ENCODE measurements around the gene LRMDA.

Gene LRMDA

DNA sequence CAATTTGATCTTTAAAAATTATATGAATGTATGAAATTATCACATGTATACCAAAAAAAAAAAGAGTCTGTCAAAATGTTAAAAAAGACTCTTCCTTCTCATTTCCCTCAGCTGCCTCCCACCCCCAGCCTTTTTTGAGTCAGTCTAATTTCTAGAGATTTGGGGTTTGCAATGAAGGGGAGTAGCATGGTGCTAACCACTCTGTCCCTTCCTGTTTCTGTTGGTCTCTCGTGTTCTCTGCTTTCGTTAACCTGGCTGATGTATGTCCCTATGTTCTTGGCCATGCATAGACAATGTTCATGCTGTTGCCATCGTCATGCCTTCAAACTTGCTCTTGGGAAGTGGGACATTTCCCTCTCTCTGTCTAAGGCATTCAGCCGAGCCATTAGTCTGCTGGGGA is 474.1 kb downstream of the LRMDA start:
- no peak for DNase-seq (ENCODE audit: low read depth, low spot score)

DNA sequence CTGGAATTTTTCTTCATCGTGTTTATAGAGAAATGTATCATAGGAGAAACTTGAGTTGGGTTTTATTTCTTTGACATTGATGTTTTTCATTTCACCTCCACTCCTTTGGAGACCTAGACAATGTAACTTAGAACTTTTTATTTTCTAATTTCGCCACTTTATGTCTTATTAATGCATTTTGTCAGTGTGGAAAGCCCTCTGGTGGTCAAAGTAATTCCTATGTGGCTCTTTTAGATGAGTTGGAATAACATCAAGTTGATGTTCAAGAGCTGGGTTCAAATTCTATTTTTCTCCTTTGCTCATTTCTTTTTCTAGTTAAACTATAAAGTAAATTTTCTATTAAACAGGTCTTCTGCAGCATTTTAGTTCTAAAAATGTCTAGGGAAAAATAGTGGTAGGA is 478.6 kb downstream of the LRMDA start:
- DNase-seq (ENCODE audit: low read depth, low spot score) = no peak

DNA sequence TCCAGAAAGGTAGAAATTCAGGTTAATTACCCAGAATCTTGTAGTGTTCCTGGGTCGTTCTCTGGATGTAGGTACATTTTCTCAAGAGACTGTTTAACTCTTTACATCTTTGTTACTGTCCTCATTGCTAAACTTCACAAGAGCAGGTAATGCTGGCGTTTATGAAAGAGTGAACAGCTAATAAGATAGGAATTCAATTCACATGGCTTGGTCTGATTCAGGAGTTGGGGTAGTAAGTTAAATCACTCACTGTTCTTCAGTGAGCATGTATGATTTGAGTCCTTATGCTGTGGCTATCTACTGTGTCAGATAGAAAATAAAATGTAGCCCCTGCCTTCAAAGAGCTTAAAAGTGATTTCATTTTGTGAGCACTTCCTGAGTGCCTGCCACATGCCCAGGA is 480.0 kb downstream of the LRMDA start:
- no peak for DNase-seq (ENCODE audit: low read depth, low spot score)

DNA sequence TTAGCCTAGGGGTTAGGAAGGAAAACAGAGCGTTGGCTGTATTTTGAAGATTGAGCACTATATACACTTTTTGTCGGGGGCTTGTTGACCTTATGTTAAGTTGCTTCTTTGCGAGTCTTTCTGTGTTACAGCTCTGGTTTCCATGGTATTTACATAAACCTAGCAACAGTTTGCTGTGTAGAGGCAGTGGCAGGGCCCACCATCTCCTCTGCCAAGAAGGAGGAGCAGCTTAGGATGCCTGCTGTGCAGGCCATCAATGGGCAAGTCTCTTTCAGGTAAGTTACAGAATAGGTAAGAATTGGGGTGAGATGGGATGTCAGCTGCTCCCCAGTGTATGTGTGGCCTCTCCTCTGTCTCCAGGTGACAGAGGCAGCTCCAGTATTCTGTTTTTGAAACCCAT is 485.5 kb downstream of the LRMDA start:
- DNase-seq (ENCODE audit: low read depth, low spot score) = no peak

DNA sequence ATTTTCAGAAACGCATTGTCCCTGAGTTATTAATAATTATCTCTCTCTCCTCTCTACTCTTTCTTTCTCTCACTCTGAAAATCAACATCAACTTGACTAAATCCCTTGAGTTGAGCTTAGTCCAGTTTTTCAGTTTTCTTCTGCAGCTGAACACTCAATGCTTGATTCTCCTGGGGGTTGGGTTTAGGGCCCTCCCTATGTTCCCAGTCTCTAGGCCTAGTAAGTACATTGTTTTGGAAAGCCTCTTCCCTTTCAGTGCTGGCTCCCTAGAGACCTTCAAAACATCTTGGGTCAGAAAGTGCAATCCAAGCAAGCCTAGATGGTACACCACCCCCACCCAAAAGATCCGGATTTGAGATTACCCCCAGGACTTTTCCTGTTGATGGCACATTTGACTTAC is 488.5 kb downstream of the LRMDA start:
- no peak for DNase-seq (ENCODE audit: low read depth, low spot score)

DNA sequence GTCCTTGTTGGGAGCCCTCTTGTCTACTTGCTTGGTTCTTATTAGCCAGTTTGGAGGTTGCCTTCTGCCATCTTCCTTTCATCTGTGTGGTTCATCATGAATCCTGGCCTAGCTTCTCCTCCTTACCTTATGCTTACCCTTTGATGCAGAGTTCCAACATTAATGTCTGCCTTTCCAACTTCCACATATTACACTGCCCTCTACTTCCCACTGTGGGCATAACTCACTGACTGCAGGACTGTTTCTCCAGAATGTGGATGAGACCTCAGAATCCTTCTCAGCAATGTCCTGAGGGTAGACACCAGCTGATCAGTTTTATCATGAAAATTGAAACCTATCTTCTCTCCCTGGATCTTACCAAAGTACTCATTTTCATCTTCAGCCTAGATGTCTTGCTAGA is 491.0 kb downstream of the LRMDA start:
- no peak for DNase-seq (ENCODE audit: low read depth, low spot score)

DNA sequence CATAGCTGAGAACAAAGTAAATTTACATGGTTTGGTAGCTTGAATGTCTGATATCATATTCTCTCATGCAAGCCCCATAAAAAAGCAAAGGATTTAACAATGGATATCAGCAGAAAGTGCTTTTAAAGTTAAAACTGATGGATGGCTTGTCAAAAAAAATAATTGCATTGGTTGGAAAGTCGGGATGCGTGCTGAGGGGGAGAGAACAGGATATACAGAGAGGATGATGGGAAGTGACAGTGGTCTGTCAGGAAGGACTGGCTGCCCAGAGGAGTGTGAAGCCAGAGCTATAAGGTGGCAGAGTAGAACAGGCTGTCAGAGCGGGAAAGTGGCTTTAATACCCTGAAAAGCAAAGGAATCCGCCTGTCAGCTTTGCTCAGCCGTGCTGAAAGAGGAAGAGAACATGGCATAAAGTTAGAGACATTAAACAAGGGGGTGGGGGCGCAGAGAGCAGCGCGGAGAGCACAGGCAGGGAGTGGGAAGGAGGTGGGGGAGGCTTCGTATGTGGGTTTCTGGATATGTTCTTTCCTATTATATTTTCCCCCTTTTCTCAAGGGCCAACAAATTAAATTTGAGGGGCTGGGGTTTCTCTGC is 493.0 kb downstream of the LRMDA start:
- no peak for DNase-seq (ENCODE audit: low read depth, low spot score)

DNA sequence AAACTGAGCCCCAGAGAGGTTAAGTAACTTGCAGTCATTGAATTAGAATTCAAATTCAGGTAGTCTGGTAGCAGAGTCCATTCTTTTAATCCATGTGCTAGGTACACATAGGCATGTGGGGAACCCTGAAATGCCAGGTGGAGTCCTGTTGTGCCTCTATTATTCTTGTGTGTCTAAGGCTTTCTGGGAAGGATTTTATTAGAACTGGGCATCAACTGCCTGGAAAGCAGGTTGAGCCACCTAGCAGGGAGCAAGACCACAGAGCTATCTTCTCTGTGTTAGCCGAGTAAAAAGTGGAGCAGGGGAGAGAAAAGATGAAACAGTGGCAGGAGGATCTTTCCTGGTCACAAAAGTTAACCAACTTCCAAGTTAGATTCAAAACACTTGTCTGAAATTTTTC is 494.6 kb downstream of the LRMDA start:
- no peak for DNase-seq (ENCODE audit: low read depth, low spot score)

DNA sequence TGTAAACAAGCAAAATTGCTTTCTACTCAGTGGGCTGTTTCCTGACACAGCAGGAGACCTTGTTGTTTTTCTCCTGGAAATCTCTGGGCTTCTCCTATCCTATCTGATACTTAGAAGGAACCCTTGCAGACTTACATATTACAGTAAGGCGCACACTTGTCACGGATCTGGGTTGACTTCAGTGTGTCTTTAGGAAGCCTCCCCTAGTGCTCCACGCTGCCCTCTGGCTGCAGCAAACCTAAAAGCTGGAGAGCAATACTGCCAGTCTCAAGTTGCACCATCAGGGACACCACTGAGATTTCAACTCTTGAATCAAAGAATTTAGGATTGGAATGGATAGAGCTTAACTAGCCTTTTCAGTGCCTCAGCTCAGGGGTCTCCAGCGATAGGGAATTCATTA is 495.3 kb downstream of the LRMDA start:
- DNase-seq (ENCODE audit: low read depth, low spot score) = no peak

DNA sequence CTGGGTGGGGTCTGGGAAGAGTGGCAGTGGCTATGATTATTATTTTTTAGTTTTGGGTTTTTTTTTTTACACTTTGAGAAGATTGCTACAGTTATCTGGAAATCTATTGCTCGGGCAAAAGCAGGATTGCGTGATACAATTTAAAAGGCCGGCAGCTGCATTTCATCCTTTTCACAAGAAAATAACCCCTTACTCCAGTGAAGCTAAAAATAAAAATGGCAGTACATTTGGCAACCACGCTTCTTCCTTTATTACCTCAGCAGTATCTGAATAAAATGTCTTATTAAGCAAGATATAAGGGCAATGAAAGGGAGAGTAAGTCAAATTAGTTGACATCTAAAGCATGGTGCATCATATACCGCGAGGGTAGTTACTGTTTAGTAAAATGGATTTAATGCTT is 496.8 kb downstream of the LRMDA start:
- DNase-seq (ENCODE audit: low read depth, low spot score) = no peak

DNA sequence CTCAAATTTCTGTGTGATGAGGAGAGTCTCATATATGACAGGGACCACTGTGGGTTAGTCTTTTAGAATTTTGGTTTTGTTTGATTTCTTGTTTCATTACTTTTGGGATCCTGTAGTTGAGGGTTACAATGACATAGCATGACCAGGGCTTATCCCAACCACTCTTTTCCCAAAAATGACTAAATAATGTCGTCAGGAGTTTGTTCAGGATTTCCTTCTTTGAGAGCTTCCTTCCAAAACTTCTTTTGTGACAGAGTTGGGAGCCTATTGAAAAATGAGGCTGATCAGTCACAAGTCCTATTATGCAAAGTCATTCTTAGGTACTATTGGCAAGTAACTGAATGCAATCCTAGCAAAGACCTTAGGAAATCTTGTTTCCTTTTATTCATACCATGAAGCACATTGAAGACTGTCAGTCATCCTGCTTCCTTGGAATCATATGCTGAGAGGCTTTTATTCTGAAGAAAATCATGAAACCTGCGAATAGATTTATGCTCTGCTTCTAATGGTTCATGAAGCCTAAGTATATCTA is 498.3 kb downstream of the LRMDA start:
- no peak for DNase-seq (ENCODE audit: low read depth, low spot score)

DNA sequence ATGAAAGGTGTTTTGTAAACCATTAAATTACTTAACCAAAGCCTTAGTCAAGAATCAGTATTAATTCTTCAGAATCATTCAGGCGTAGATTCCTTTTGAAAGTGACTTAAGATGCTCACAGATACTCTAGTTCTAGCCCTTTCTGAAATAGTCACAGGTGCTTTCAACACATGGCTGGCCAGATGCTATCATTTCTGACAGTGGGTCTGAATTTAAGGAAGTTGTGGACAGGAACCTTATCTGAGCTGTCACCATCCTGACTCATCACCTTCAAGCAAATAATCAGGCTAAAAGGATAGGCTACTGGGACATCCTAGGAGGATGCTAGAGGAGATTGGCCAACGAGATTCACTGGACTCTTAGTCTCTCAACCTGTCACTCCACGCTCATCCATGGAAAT is 501.5 kb downstream of the LRMDA start:
- DNase-seq (ENCODE audit: low read depth, low spot score) = no peak

DNA sequence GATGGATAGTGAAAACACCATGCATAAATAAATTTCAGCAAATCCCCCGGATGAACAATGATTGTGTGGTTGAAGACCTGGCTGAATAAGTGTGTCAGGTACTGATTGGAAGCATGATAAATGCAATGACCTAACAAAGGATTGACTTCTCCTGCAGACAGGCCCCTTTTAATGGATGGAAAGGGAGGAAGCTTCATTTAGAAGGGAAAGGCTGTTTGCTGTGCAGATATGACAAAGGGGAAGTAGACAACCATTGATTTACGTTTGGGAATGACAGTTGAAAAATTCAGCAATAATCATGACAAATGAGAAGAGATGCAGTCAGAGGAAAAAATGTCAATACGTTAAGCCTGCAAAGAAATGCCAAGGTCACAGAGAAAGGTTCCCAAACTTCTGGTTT is 503.8 kb downstream of the LRMDA start:
- no peak for DNase-seq (ENCODE audit: low read depth, low spot score)

DNA sequence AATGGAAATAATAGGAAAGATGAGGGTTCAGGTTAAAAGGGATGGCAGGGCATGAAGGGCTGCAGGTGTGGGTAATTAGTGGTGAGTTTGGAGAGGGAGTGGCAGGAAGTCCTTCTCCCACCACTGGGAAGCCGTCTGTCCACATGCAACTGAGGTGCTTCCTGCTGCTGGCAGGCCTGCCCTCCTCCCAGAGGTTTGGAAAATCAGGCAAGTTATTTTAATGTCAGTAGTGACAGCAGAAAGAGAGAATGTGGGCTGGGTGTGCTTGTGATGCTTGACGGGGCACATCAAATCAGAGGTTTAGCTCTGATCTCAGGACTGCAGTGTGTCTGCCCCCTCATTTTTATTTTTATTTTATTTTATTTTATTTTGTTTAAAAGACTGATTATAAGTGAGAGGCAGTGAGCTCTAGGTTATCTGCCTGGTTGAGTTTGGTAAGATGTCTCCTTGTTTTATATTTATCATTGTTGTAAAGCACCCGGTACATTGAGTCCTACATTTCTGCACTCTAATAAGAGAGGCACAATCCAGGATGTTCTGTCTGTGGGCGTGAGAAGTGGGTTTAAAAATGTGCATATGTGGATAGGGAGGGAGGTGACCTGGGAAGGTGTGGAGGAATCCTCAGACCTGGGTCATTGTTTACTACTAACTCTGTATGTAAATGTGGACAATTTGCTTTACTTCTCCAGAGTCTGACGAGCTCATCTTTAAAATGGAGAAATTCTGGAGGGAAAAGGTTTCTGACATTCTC is 504.4 kb downstream of the LRMDA start:
- no peak for DNase-seq (ENCODE audit: low read depth, low spot score)

DNA sequence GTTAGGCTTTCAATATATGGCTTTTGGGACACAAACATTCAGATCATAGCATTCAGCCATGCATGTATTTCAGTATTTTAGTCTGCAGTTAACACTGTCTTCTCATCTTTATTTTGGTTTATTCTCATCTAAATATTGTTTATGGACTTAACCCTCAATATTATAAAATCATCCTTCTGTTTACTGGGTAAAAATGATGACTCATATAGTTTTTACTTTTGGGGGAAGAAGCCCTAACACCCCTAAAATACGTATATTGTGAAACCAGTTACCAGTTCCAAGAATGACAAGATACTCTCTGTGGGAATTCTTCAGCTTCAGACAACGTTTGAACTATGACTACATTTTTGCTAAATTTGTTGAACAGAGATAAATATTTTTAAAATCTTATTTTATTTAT is 505.4 kb downstream of the LRMDA start:
- DNase-seq (ENCODE audit: low read depth, low spot score) = no peak

DNA sequence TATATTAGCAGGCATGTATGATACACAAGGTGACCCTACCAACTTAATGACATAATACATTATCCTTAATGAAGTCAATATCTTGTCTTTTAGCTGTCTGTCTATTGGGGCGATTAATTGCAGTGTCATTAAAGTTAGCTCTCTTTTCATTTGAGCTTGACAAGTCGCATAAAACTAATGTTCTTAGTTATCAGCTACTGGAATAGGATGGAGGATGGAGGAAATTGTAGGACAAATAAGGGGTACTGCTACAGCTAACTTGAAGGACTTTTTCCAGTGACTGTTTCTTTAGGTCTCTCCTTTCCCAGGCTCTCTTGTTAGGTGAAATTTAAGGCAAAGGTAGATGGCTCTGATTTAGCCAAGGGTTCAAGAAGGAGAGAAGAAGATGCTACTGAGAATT is 506.4 kb downstream of the LRMDA start:
- no peak for DNase-seq (ENCODE audit: low read depth, low spot score)

DNA sequence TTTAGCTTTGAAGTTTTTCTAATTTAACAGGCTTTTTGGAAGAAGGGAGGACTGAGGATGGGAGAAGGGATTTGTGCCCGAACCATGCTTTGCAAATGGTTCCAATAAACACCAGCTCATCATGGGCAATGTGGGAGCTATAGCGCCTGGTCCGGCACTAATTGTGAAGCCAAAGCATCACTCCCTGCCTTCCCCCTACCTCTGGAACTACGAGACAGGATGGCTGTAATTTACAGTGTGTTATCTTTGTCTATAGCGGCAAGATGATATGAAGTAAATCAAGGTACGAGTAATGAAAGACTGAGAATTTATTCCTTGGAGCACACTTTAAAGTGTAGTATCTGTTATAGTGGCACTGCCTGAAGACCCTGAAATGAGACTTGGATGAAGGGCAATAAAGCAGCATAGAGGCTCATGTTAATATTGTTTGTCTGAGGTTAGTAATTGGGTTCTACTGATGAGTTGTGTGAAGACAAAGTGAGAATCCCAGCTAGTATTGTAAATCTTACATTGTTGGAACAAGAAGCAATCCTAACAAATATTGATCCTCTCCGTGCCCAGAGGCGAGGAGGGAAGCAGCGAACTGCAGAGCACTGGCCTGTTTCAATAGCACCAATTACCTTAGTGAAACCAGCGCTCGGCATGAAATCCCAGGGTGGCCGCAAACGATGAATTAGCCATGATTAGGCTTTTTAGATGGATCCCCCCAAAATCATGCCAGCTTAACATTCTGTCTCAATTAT is 507.1 kb downstream of the LRMDA start:
- DNase-seq (ENCODE audit: low read depth, low spot score) = no peak

DNA sequence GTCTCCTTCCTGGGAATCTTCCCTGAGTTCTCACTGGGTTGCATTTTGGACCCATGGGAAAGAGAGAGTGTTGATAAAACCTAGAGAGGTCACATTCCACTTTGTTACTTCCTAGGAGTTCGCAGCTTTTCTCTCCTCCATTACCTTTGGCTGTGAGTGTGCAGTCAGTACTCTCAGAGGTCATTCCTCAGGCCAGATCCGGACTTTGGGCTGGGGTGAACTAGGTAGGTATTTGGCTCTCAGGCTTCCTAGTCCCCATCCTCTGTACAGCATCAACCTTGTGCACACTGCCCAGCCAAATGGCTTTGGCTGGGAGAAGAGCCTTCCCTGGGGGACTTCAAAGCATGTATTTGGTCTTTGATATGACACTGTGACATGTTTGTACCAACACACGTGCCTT is 508.1 kb downstream of the LRMDA start:
- DNase-seq (ENCODE audit: low read depth, low spot score) = no peak

DNA sequence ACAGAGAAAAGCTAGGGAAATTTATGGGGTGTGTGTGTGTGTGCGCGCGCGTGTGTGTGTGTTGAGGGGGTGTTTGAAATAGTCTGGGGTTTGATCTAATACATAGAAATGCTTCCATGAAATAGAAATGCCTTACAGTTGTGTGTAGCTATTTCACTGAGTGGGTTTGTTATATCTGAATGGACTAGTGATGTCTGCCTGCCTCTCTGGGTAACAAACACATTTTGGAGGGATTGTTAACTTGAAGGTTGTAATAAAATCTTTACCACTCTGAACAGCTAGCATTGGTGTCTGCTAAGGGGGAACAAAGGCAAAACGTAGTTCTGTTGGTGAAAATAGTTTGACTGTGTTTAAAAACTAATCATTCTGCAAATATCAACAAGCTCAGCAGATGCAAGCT is 509.3 kb downstream of the LRMDA start:
- no peak for DNase-seq (ENCODE audit: low read depth, low spot score)

DNA sequence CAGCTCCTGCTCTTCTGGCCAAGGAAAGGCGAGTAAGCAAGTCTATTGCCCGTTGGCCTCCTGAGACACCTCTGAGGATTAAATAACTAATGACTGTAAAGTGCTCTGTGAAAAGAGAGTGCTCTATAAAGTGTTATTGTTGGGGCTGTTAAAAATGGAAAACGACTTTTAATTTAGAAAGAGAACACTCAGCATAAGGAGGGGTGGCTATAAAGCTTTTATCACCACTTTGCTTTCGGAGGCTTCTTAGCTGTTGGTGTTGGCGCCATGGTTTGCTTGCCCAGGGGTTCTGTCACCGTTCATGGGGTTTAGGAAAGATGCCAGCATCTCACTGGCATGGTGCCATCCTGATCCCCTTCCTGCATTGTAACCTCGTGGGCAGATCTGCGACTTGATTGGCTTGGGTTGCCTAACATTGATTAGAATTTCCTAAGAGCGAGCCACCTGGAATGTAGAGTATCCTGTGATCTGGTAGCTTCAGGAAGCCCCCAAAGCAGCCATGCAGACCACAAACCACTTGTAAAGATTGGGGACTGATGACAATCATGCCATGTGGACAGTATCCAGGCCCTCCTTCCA is 509.9 kb downstream of the LRMDA start:
- no peak for DNase-seq (ENCODE audit: low read depth, low spot score)

DNA sequence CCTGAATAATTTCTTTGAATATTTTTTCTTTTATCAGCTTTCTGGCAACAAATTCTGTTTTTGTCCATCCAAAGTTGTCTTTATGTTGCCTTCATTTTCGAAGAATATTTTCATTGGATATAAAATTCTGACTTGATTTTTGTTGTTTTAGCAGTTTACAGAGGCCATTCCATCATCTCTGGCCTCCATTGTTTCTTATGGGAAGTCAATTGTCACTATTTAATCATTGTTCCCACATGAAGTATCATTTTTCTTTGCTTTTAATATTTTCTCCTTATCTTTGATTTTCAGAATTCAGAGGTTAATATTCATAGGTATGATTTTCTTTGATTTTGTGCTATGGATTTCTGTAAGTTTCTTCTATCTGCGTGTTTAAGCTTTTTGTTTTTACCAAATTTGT is 512.6 kb downstream of the LRMDA start:
- DNase-seq (ENCODE audit: low read depth, low spot score) = no peak

DNA sequence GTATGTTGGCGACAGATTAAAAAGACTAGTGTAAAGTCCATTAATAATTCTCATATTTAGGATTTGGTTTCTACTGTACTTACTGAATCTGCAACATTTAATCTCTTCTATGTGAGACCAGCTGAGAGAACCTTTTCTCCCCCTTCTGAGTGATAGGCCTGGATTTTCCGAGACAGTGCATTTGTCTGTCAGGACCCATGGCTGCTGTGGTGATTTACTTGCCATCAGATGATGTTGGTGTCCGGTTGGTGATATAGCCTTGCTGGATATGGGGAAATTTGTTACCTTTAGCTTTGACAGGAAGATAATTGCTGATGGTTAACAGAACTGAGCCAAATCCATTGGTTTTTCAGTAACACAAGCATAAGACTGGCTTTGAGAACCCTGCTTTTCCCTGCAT is 517.2 kb downstream of the LRMDA start:
- no peak for DNase-seq (ENCODE audit: low read depth, low spot score)

DNA sequence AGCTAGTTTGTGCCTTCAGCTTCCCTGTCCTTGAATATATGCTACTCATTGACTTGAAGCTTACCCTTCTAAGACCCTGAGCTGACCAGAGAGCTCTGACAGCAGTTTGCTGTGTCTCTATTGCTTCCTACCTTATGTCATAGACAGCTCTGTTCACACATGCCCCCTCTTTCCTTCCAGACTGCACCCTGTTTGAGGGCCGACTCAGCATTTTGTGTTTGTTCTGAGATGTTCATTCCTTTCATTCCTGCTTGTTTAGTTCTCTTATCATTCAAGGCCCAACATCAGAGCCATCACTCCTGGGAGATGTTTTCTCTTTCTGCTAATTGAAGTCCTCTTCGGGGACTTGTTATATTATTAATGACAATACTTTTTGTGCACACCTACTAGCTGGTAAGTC is 518.9 kb downstream of the LRMDA start:
- no peak for DNase-seq (ENCODE audit: low read depth, low spot score)

Measured in brain pericyte (primary cell).